Hematopoietic multipotent progenitor cell treated with erythropoietin and hydrocortisone succinate and interleukin-3 and kit ligand, for 15 days (in vitro differentiated cells): ENCODE results near the gene DNASE1L2.
"Not testable (repeated sequence)": the region's sequence is repeated elsewhere in the genome, so short reads cannot be mapped to it uniquely, and the experiment has no call there.

ENCODE experiments used
- DNase-seq: peaks from one replicate; pipeline ENCODE4 v3.0.0-alpha.2; 2015; ENCODE audit warnings: low spot score

DNASE1L2 gene

GRCh38 chr16:2240331-2240730, 4.1 kb downstream of the DNASE1L2 start:
- not testable (repeated sequence) for DNase-seq

GRCh38 chr16:2242598-2242997, 6.4 kb downstream of the DNASE1L2 start:
- no peak for DNase-seq

DNA sequence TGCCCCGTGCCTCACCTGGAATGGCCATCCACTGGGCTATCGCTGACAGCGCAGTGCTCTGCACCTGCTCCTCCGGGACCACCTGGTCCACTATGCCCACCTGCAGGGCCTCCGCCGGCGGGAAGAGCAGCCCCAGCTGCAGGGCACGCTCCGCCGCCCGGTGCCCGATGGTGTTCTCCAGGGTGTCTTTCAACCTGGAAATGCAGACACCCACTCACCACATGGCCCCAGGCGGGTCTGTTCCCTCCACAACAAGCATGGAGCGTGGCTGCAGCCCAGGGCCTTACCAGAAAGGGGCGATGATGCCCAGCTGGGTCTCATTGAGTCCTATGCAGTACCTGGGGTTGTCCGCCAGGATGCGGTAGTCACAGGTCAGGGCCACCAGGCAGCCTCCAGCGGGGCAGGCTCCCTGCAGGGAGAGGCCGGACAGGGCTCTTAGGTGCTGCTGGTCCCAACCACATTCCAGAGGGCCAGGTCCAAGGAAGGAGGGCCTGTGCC, 6.8 kb downstream of the DNASE1L2 start:
- DNase-seq: peak; percentile 38

- no peak for DNase-seq
Observed at GRCh38 chr16:2243781-2244180, 7.5 kb downstream of the DNASE1L2 start.

DNA sequence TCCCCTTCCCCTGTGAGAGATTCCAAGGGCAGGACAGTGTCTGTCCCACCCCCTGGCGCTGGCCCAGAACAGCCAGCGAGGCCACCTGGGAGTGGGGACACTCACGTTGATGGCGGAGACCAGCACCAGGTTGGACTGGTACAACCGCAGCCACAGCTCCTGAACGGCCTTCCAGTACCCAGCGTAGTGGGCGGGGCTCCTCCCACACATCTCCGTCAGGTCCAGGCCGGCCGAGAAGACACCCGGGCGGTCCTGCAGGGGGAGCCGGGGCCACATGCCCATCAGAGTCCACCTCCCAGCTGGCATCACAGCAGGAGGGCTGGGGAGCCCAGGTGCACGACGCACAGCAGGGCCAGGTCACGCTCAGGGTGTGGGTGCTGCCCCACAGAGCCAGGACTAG, 8.1 kb downstream of the DNASE1L2 start:
- no peak for DNase-seq

GRCh38 chr16:2244926-2245795, 8.9 kb downstream of the DNASE1L2 start:
- no peak for DNase-seq

DNA sequence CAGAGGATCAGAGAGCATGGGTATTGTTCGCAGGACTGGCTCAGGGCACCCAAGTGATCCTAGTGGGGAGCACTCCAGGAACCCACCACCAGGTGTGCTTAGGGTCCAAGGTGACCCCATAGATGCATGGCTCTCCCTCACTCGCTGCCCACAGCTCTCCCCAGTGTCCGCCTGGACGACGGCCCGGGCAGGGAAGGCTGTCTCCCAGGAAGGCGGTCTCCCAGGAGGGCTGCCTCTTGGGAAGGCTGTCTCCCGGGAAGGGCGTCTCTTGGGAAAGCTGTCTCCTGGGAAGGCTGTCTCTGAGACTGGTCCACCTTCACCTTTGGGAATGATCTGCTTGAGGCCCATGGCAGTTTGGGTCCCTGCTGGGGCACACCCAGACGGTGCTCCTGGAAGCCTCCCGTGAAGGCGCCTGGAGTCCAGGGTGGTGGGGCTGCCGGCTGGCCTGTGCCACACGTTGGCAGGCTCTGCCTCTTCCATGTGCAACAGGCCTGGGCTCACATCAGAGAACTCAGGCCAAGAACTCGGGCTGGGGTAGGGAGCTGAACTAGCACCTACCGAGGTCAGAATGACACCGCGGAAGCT, 10.1 kb downstream of the DNASE1L2 start:
- no peak for DNase-seq

DNA sequence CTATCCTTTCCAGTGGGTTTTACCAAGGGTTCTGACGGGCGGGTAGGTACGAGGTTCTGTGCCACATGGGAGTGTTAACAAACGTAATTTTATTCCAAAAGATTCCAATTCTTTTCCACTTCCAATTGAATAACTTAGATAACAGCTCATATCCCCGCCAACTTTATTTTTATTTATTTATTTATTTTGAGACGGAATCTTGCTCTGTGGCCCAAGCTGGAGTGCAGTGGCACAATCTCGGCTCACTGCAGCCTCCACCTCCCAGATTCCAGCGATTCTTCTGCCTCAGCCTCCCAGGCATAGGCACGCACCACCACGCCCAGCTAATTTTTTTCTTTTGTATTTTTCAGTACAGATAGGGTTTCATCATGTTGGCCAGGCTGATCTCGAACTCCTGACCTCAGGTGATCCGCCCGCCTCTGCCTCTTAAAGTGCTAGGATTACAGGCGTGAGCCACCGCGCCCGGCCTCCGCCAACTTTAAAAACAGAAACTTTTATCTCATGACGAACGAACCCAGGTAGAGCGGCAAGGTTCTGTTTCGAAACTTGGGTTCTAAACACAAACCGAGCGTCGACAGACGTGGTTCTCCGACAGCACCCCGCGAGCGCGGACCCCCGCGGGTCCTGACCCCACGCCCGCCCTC, 14.5 kb downstream of the DNASE1L2 start:
- peak; percentile 39 for DNase-seq

DNA sequence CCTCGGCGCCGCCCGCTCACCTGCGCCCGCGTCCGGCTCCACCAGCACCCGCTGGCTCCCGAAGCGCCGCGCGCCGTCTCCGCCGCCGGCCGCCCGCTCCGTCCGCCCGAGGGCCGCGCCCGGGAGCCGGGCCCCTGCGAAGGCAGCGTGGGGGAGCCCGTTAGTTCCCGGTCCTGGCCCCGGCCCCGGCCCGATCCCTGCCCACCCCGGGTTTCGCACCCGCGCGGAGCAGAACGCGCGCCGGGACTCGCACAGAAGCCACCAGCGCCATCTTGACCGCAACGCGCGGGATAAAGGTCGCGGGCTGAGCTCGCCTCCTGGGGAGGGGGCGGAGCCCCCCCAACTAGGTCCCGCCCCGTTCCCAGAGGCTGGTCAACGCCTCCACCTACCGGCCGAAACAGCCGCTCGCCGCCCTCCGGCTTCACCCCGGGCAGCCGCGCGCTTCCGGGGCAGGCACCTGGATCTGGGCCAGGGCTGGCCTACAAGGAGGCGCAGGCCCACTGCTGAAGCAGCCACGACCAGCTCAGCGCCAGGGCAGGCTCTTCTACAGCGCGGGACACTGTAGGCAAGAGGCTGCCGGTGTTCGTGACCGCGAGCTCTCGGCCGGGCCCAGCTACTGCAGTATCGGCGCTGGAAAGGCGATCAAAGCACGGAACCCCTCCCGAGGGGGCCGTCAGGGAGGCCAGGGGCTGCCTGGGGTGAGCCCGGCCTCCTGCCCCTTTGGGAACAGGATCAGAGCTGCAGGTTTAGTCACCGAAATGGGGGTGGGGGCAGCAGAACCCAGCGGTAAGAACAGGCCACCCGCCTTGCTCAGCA, 15.3 kb downstream of the DNASE1L2 start, which contains the start of gene ECI1:
Gene ECI1 (minus strand): TSS at position 292 of the 816 bp plus-strand sequence. CDS start 21 bp downstream, at position 271.
- peak; percentile 92 for DNase-seq

DNA sequence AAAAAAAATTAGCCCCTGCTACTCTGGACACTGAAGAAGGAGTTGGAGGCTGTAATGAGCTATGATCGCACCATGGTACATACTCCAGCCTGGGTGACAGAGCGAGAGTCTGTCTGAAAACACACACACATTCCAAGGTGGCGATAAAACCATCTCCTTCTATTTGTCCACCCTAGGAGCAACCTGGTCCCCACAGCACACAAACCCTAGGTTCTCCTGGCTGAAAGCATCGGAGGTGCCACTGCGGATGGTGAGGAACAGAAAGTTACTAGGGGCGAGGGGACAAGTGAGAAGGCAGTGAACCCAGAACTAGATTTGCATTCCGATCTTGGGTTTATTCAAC, 16.5 kb downstream of the DNASE1L2 start:
- no peak for DNase-seq

DNA sequence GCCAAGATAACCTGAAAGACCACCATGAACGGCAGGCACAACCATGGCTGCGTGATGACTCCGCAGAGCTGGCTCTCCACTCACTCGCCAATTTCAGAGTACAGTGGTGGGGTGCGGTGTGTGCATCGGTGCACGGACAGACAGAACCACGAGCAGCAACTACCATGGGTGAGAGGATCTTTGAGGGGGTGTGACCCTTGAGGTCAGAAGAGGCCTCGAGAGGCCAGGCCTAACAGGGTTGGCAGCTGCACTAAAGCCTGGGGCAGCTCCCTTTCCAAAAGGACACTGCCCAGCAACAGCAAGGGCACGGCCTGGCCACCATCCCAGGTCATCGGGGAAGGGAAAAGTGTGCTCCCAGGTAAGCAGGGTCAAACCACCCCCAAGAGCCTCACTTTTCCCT, 17.0 kb downstream of the DNASE1L2 start:
- DNase-seq: no peak

GRCh38 chr16:2256531-2257140, 20.4 kb downstream of the DNASE1L2 start:
- no peak for DNase-seq

DNA sequence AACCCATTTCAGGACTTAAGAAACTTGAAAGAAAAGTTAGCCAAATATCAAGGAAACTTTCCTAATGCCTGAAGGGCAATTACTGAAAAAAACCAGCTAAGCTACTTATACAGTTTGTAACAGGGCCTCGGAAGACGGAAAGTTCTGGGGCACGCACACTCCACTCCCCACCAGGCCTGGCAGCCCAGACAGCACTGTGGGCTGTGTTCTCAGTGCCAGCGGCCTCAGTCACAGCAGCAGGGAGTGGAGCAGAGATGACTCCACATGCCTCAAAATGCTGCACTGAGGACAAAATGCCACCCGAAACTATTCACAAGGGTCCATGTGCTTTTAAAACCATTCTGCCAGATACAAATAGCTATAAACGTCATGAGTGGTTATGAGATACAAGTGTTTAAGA, 21.5 kb downstream of the DNASE1L2 start:
- DNase-seq: no peak

DNA sequence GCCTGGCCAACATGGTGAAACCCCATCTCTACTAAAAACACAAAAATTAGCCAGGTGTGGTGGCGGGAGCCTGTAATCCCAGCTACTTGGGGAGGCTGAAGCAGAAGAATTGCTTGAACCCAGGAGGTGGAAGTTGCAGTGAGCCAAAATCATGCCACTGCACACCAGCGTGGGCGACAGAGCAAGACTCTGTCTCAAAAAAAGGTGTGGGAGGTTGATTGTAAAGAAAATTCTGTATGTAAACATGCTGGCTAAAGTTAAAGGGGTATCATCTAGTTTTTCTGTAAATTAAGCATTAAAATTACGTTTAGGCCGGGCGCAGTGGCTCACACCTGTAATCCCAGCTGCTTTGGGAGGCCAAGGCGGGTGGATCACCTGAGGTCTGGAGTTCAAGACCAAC, 22.3 kb downstream of the DNASE1L2 start:
- not testable (repeated sequence) for DNase-seq

- no peak for DNase-seq
Observed at GRCh38 chr16:2260250-2260649, 24.0 kb downstream of the DNASE1L2 start.

DNA sequence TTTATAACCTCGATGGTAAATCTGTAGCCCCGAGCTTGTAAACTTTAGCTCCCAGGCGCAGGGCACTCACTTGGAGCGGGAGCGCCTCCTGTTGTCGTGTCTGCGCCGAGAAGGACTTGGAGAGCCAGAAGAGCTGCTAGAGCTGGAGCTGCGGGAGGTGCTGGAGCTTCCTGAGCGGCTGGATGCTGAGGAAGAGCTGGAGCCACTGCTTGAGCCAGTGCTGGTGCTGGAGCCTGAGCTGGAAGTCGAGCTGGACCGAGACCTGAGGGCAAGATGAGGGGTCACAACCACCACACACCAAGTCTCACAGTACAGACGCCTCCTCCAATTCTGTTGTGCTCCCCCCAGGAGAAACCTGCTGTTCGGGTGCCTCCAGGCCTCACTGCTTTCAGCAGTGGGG, 26.8 kb downstream of the DNASE1L2 start:
- not testable (repeated sequence) for DNase-seq

- DNase-seq: not testable (repeated sequence)
Observed at GRCh38 chr16:2266887-2267286, 30.6 kb downstream of the DNASE1L2 start.

DNA sequence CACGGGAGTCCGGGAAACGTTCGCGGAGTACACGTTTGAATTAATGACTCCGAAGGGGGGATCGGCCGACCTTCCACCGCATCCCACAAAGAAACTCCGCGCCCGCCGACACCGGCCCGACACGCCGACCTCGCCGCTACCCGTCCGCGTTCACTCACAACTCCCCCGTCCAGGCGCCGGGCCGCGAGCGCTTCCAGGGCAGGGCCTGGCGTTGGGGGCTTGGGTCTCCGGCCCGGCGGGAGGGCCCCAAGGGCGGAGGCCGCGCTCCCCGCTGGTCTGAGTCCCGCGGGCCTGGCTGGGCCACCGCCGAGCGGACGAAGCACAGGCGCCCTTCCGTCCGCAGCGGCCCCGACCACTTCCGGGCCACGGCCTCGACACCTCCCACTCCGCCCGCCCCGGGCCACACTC, 31.3 kb downstream of the DNASE1L2 start:
- DNase-seq: not testable (repeated sequence)

GRCh38 chr16:2267913-2268666, 31.8 kb downstream of the DNASE1L2 start, which contains the start of gene RNPS1:
RNPS1 (minus strand) TSS chr16:2268126; CDS start chr16:2264643, 3,483 bp downstream.
- peak; percentile 96 for DNase-seq

DNA sequence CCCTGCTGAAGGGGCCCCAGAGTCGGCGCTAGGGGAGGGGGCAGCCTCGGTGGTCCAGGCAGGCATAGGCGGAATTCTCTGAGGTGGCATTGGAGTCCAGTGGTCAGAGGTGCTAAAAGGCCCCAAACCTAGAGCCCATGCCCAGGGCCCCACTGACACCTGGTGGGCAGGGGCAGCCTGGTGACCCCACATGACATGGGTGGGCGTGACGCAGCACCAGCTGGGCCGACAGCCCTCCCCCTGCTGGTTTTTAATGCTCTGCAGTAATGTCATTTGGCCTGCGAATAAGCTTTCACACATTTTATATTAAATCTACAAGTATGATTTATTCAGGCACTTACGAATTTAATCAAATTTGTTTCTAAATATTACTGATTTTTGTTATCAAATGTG, 33.8 kb downstream of the DNASE1L2 start:
- no peak for DNase-seq
